Endodermal cell (in vitro differentiated cells): ENCODE results near the gene DNAJC8. TPM values are rescaled to one million over a fixed set of nuclear protein-coding genes. Genes with fewer than 3 reads are reported as not detected.

Experiments
- DNase-seq: peaks from one replicate; pipeline ENCODE4 v3.0.0-alpha.2; 2017
- H3K27ac ChIP-seq: 2 replicates; pipeline ENCODE4 v1.5.1; 2013; ENCODE audit warnings: mild to moderate bottlenecking, low read depth, low read length, moderate library complexity
- H3K27me3 ChIP-seq: 2 replicates; pipeline ENCODE4 v1.6.1; 2013; ENCODE audit warnings: mild to moderate bottlenecking, low read length, moderate library complexity; ENCODE audit not compliant: insufficient read depth, control insufficient read depth, poor library complexity, severe bottlenecking
- H3K36me3 ChIP-seq: 2 replicates; pipeline ENCODE4 v1.7.0; 2013; ENCODE audit warnings: mild to moderate bottlenecking, low read length, moderate library complexity; ENCODE audit not compliant: control insufficient read depth, insufficient read depth
- H3K4me1 ChIP-seq: one replicate; pipeline ENCODE4 v1.7.0; 2013; ENCODE audit warnings: low read length; ENCODE audit not compliant: control insufficient read depth, insufficient read depth
- H3K4me3 ChIP-seq: 2 replicates; pipeline ENCODE4 v1.5.1; 2013; ENCODE audit warnings: mild to moderate bottlenecking, low read length, moderate library complexity
- H3K9ac ChIP-seq: 2 replicates; pipeline ENCODE4 v1.6.1; 2013; ENCODE audit warnings: mild to moderate bottlenecking, low read length, moderate library complexity; ENCODE audit not compliant: poor library complexity, severe bottlenecking; ENCODE audit errors: extremely low read depth
- H3K9me3 ChIP-seq: 2 replicates; pipeline ENCODE4 v1.6.1; 2013; ENCODE audit warnings: mild to moderate bottlenecking, low read length, moderate library complexity; ENCODE audit not compliant: control insufficient read depth
- H3K27ac Mint-ChIP-seq: 2 replicates; pipeline ENCODE4 v1.8.0; 2020; ENCODE audit warnings: mixed read lengths
- H3K27me3 Mint-ChIP-seq: 2 replicates; pipeline ENCODE4 v1.8.0; 2021; ENCODE audit warnings: mild to moderate bottlenecking, mixed read lengths; ENCODE audit not compliant: insufficient read depth
- H3K36me3 Mint-ChIP-seq: 2 replicates; pipeline ENCODE4 v1.8.0; 2020; ENCODE audit warnings: low read depth, mixed read lengths
- H3K4me1 Mint-ChIP-seq: 2 replicates; pipeline ENCODE4 v1.8.0; 2020; ENCODE audit warnings: mixed read lengths
- H3K4me3 Mint-ChIP-seq: 2 replicates; pipeline ENCODE4 v1.8.0; 2020; ENCODE audit warnings: mild to moderate bottlenecking, moderate library complexity, mixed read lengths
- H3K9me3 Mint-ChIP-seq: 2 replicates; pipeline ENCODE4 v1.8.0; 2020; ENCODE audit warnings: mild to moderate bottlenecking, mixed read lengths
- WGBS, 2 experiments: methylation state at CpG; one replicate each; pipeline versions ENCODE4 v1.1.5 to v1.1.7; 2013; ENCODE audit warnings: missing lambda C conversion rate in 2 of 2, mixed read lengths in 1 of 2; ENCODE audit not compliant: insufficient coverage in 1 of 2, insufficient read length in 1 of 2; 5-methylcytosine and 5-hydroxymethylcytosine counted together
- total RNA-seq, 2 donors: library from RNA; stranded (reverse); fragmentation: NEBNext Ultra II Directional in 1 of 2; extraction: Animal tissue kit (Norgen Biotek cat#: 25700) in 1 of 2; gene quantifications; 2 replicates in 1 of 2; 3 replicates in 1 of 2; pipeline ENCODE4 v1.2.1, GENCODE V29; 2021
- TF ChIP-seq, protein P1 (sequence below): fragments of 200-600 bp; sonication (generic); conservative IDR thresholded peaks from 2 replicates; pipeline ENCODE4 v1.5.0; 2021; ENCODE audit warnings: antibody characterized with exemption, mild to moderate bottlenecking

The DNAJC8 gene
- total RNA-seq, 2 donors from 2014 or later: 122 to 144 TPM

DNA sequence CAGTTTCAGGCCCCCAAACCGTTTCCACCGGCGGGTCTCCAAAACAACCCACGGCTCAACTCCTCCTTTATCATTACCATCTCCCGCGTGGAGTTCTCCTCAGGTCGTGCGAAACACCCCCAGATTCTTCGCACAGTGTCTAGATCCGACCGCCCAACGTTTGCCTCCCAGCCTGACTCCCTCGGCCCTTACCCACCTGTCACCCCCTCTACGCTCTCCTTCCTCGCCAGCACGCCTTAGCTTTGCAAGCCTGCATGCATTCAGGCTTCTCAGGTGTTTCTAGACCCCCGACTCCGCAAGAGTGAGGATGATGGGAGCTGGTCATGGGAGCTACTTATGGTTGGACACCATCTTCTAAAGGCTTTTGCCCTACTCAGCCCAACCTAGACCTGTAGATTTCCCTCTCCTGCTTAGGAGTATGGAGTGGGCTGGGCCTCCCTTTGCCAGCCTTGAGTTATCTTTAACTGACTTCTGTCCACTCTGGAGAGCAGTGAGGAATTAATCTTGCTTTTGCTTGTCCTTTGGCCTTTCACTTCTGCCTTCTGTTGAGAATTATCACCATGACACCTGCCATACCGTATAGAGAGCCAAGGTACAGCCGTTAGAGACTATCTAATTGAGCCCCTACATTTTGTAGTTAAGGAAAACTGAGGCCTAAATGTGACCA is 4.0 kb upstream of the DNAJC8 start:
- Histone ChIP-seq H3K9ac (peak overlapping the region; percentile 73), H3K36me3 (peaks cover 10% of the 10 kb centered on the region), H3K4me3 (peak overlapping the region; percentile 94), H3K27me3 (no peaks in the 10 kb centered on the region), H3K4me1 (no peaks in the 10 kb centered on the region), H3K27ac (no peak overlapping the region), H3K9me3 (no peaks in the 10 kb centered on the region)
- H3K9me3 Mint-ChIP-seq: no peaks in the 10 kb centered on the region
- H3K4me1 Mint-ChIP-seq: peaks cover 6% of the 10 kb centered on the region
- 11 to 14% methylated on average over 16 to 20 of the region's 20 CpGs for WGBS, 2 experiments
- H3K27me3 Mint-ChIP-seq: no peaks in the 10 kb centered on the region
- peaks cover 6% of the 10 kb centered on the region for H3K36me3 Mint-ChIP-seq
- no peak overlapping the region for H3K27ac Mint-ChIP-seq
- H3K4me3 Mint-ChIP-seq: no peak overlapping the region
- TF ChIP-seq, protein P1, sequence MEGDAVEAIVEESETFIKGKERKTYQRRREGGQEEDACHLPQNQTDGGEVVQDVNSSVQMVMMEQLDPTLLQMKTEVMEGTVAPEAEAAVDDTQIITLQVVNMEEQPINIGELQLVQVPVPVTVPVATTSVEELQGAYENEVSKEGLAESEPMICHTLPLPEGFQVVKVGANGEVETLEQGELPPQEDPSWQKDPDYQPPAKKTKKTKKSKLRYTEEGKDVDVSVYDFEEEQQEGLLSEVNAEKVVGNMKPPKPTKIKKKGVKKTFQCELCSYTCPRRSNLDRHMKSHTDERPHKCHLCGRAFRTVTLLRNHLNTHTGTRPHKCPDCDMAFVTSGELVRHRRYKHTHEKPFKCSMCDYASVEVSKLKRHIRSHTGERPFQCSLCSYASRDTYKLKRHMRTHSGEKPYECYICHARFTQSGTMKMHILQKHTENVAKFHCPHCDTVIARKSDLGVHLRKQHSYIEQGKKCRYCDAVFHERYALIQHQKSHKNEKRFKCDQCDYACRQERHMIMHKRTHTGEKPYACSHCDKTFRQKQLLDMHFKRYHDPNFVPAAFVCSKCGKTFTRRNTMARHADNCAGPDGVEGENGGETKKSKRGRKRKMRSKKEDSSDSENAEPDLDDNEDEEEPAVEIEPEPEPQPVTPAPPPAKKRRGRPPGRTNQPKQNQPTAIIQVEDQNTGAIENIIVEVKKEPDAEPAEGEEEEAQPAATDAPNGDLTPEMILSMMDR: no peak
- DNase-seq: no peak

DNA sequence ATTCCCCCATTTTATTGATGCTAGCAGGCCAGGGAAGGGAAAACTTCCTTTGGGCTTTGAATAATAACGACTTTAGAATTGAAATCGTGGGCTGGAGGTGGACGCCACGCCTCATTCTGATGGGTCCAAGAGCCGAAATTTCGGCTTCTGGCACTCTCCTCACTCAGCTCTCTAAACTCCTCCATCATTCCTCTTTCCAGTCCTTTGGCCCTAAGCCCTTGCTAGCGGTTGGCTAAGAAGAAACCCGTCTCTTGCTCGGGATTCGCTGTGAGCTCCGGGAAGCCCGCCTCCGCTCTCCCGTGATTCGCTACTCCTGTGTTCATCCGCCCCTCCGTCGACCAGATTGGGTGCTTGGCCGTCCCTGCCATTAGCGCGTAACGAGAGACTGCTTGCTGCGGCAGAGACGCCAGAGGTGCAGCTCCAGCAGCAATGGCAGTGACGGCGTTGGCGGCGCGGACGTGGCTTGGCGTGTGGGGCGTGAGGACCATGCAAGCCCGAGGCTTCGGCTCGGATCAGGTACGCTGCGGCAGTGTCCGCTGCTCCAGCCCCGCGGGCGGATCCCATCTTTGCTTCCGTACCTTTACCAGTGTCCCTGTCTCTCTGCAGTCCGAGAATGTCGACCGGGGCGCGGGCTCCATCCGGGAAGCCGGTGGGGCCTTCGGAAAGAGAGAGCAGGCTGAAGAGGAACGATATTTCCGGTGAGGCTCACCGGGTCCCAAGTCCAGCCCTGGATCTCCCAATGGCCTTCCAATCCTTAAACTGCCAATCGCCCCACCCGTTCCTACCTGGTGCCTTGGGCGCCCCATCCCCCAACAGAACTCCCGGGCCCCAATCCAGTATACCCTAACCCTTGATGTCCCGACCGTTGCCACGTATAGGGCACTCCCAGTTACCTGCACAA is 3.2 kb upstream of the DNAJC8 start, which contains the start of gene ATP5IF1:
Gene ATP5IF1 (plus strand): TSS at position 370 of the 901 bp plus-strand sequence. CDS start 60 bp downstream, at position 430.
- Histone ChIP-seq H3K27ac (no peak within 1 kb of the TSS), H3K9ac (peak within 1 kb of the TSS; percentile 73), H3K4me3 (peak within 1 kb of the TSS; percentile 94), H3K4me1 (no peaks in the 10 kb centered on the region), H3K27me3 (no peaks in the 10 kb centered on the region), H3K36me3 (peaks cover 10% of the 10 kb centered on the region), H3K9me3 (no peaks in the 10 kb centered on the region)
- TF ChIP-seq, protein P1: no peak
- DNase-seq: peak; percentile 98
- Mint-ChIP-seq H3K9me3 (no peaks in the 10 kb centered on the region), H3K27ac (no peak within 1 kb of the TSS), H3K4me3 (no peak within 1 kb of the TSS), H3K27me3 (no peaks in the 10 kb centered on the region), H3K4me1 (peaks cover 6% of the 10 kb centered on the region), H3K36me3 (peaks cover 6% of the 10 kb centered on the region)
- 0% methylated on average over 15 to 60 of the region's 60 CpGs for WGBS, 2 experiments

DNA sequence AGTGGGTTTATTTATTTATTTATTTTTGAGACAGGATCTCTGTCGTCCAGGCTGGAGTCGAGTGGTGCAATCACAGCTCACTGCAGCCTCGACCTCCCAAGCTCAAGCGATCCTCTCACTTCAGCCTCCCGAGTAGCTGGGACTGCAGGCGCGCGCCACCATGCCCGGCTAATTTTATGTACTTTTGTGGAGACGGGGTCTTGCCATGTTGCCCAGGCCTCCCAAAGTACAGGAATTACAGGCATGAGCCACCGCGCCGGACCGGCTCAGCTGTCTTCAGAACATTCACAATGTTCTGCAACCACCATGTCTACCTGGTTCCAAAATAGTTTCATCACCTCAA is 406 bp upstream of the DNAJC8 start:
- no peak for DNase-seq
- 77 to 87% methylated on average over 3 to 14 of the region's 14 CpGs for WGBS, 2 experiments
- Mint-ChIP-seq H3K4me1 (peaks cover 4% of the 10 kb centered on the region), H3K9me3 (no peaks in the 10 kb centered on the region), H3K36me3 (peaks cover 20% of the 10 kb centered on the region), H3K27ac (no peak overlapping the region), H3K27me3 (no peaks in the 10 kb centered on the region), H3K4me3 (peak overlapping the region; percentile 99)
- H3K27me3 ChIP-seq: no peaks in the 10 kb centered on the region
- H3K4me3 ChIP-seq: no peak overlapping the region
- no peak overlapping the region for H3K27ac ChIP-seq
- no peak overlapping the region for H3K9ac ChIP-seq
- no peaks in the 10 kb centered on the region for H3K4me1 ChIP-seq
- H3K9me3 ChIP-seq: no peaks in the 10 kb centered on the region
- TF ChIP-seq, protein P1: no peak
- H3K36me3 ChIP-seq: peaks cover 23% of the 10 kb centered on the region
